ENCODE data around the gene RBPJ.
"Not testable (repeated sequence)": the region's sequence is repeated elsewhere in the genome, so short reads cannot be mapped to it uniquely, and the experiment has no call there.

RBPJ gene

DNA sequence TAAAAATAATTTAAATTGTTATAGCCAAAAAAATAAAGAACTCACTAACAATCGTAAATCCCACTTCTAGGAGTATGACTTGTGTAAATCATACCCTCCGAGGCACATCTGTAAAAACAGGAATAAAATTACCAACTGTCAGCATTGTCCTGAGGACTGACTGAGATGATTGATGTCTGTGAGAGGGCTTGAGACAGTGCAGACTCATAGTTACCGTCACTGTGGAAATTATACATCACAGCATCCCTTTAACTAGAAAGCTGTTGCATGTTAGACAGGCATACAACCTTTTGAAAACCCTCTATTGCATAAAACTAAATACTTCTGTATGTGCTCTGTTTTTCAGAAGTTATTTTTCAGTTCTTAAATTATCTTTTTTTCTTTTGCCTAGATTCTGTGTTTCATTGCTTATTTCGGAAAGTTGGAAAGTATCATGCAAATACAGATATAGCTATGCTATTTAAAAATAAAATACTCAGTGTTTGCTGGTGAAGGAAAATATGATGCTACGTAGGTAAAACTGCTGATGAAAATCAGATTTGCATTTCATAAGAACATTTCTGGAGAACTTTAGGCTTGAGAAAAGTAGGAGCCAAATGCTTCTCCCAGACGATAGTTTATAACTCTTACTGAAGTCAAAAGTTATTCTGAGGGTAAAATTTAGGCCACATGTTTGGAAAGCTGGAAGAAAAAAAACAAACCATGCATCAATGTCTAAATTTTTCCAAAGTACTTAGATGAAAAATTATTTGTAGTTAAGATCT, 13.6 kb upstream of the RBPJ start:
- ChIA-PET POLR2A (no interaction called here), CTCF (no interaction called here)
- TF ChIP-seq HDGF (IDR thresholded peaks at IDR 0.05; ENCODE audit: borderline replicate concordance) (no peak), FOXM1 (IDR thresholded peaks at IDR 0.05; ENCODE audit: borderline replicate concordance) (no peak)
- TF ChIP-seq, protein P1, sequence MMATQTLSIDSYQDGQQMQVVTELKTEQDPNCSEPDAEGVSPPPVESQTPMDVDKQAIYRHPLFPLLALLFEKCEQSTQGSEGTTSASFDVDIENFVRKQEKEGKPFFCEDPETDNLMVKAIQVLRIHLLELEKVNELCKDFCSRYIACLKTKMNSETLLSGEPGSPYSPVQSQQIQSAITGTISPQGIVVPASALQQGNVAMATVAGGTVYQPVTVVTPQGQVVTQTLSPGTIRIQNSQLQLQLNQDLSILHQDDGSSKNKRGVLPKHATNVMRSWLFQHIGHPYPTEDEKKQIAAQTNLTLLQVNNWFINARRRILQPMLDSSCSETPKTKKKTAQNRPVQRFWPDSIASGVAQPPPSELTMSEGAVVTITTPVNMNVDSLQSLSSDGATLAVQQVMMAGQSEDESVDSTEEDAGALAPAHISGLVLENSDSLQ (IDR thresholded peaks at IDR 0.05): peak; percentile 82
- DNase-seq (ENCODE audit: extremely low spot score): no peak

DNA sequence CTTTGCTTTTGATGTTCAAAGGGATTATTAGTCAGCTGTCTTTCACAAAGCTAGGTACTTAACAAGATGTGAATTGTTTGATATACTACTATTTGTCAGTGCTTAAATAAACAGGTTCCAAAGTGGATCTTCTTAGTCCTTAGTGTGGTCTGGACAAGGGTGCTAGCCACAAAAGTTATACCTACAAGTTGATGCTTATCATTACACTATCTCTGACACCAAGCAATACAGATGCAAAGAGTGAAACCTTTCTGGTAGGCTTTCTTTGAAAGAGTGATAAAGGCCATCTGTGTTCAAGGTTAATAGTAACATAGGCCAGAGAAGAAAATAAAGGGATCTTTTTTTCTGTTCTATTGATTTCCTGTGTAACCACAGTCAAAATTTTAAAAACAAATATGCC, 12.2 kb upstream of the RBPJ start:
- ChIA-PET CTCF (no interaction called here), POLR2A (no interaction called here)
- no peak for DNase-seq (ENCODE audit: extremely low spot score)
- TF ChIP-seq NFRKB (IDR thresholded peaks at IDR 0.05) (no peak), TARDBP (IDR thresholded peaks at IDR 0.05) (no peak), ZNF384 (IDR thresholded peaks at IDR 0.05) (no peak), ELF4 (IDR thresholded peaks at IDR 0.05) (no peak), SP1 (IDR thresholded peaks at IDR 0.05) (no peak), FOXK2 (IDR thresholded peaks at IDR 0.05) (no peak), L3MBTL2 (conservative IDR thresholded peaks at IDR 0.05) (no peak)
- TF ChIP-seq, protein P1 (IDR thresholded peaks at IDR 0.05): no peak

DNA sequence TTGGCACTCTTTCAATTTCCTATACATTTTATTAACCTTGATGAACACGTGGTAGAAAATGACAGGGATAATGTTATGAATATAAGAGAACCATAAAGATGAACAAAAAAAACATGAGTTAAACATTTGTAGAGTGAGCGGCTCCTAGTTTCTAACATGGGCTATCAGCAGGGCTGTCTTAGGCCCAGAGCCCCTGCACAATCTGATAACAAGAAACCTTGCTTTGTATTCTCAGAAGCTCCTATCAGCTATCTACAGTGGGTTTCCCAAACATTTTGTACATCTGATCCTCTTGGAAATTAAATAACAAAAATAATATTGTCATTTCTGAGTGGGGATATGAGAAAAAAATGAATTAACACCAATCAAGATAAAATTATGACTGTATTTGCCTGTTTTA, 10.6 kb upstream of the RBPJ start:
- TF ChIP-seq SP1 (IDR thresholded peaks at IDR 0.05): no peak
- TF ChIP-seq L3MBTL2 (conservative IDR thresholded peaks at IDR 0.05): no peak
- TF ChIP-seq ZNF384 (IDR thresholded peaks at IDR 0.05): no peak
- TF ChIP-seq, protein P1 (IDR thresholded peaks at IDR 0.05): no peak
- no peak for TF ChIP-seq BHLHE40 (IDR thresholded peaks at IDR 0.05; ENCODE audit: borderline replicate concordance)
- no peak for TF ChIP-seq LEF1 (IDR thresholded peaks at IDR 0.05; ENCODE audit: borderline replicate concordance)
- TF ChIP-seq SUZ12 (IDR thresholded peaks at IDR 0.05): no peak
- no peak for TF ChIP-seq ARNT (IDR thresholded peaks at IDR 0.05)
- TF ChIP-seq NFRKB (IDR thresholded peaks at IDR 0.05): no peak
- no peak for DNase-seq (ENCODE audit: extremely low spot score)
- POLR2A ChIA-PET: interaction anchor here (1.4 kb wide), 1 partner anchor 9 kb away, joined by 4 read pairs; no protein-coding TSS in a partner anchor
- CTCF ChIA-PET: interaction anchor here (0.5 to 0.7 kb wide), 3 partner anchors 20 to 99 kb away, joined by 3 to 5 read pairs (median 4); no protein-coding TSS in a partner anchor

GRCh38 chr4:26311633-26312032, 9.2 kb upstream of the RBPJ start:
- ChIA-PET CTCF (interaction anchor here (0.6 to 0.7 kb wide), 2 partner anchors 9 to 37 kb away, joined by 3 to 4 read pairs; no protein-coding TSS in a partner anchor), POLR2A (interaction anchor here (0.7 kb wide), 1 partner anchor 73 kb away, joined by 3 read pairs; no protein-coding TSS in a partner anchor)
- TF ChIP-seq L3MBTL2 (conservative IDR thresholded peaks at IDR 0.05): no peak
- TF ChIP-seq TARDBP (IDR thresholded peaks at IDR 0.05): no peak
- no peak for TF ChIP-seq BHLHE40 (IDR thresholded peaks at IDR 0.05; ENCODE audit: borderline replicate concordance)
- no peak for TF ChIP-seq ARNT (IDR thresholded peaks at IDR 0.05)
- no peak for TF ChIP-seq SUZ12 (IDR thresholded peaks at IDR 0.05)
- TF ChIP-seq FOXK2 (IDR thresholded peaks at IDR 0.05): no peak
- TF ChIP-seq ZNF384 (IDR thresholded peaks at IDR 0.05): no peak
- TF ChIP-seq FOXM1 (IDR thresholded peaks at IDR 0.05; ENCODE audit: borderline replicate concordance): no peak
- no peak for TF ChIP-seq ELF4 (IDR thresholded peaks at IDR 0.05)
- TF ChIP-seq, protein P1 (IDR thresholded peaks at IDR 0.05): no peak
- TF ChIP-seq LEF1 (IDR thresholded peaks at IDR 0.05; ENCODE audit: borderline replicate concordance): no peak
- no peak for TF ChIP-seq NFRKB (IDR thresholded peaks at IDR 0.05)
- no peak for TF ChIP-seq FOXA1 (IDR thresholded peaks at IDR 0.05)
- no peak for TF ChIP-seq SP1 (IDR thresholded peaks at IDR 0.05)
- no peak for TF ChIP-seq HDGF (IDR thresholded peaks at IDR 0.05; ENCODE audit: borderline replicate concordance)
- TF ChIP-seq CTBP1 (IDR thresholded peaks at IDR 0.05; ENCODE audit: borderline replicate concordance): no peak
- no peak for DNase-seq (ENCODE audit: extremely low spot score)

GRCh38 chr4:26315316-26315932, 5.4 kb upstream of the RBPJ start:
- DNase-seq (ENCODE audit: extremely low spot score); POLR2A ChIA-PET; CTCF ChIA-PET: not testable (repeated sequence)

DNA sequence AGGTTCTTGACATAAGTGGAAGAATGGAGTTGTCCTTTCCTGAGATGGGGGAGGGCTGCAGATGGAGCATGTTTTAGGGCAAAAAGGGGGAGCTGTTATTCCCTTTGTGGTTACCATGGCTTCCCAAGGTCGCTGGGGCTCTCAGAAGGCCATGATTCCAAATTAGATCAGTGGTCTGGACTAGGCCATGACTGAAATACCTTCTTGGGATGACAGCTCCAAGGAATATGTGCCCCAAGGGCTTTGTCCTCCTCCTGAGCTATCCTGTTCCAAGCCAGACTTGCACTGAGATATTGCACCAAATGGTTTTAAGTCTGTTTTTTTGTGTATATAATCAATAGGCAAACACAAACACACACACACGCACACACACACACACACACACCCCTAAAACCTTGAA, 3.0 kb upstream of the RBPJ start:
- CTCF ChIA-PET: no interaction called here
- DNase-seq (ENCODE audit: extremely low spot score): no peak
- TF ChIP-seq BHLHE40 (IDR thresholded peaks at IDR 0.05; ENCODE audit: borderline replicate concordance): no peak
- TF ChIP-seq SUZ12 (IDR thresholded peaks at IDR 0.05): no peak
- no peak for TF ChIP-seq FOXM1 (IDR thresholded peaks at IDR 0.05; ENCODE audit: borderline replicate concordance)
- no peak for TF ChIP-seq LEF1 (IDR thresholded peaks at IDR 0.05; ENCODE audit: borderline replicate concordance)
- no peak for TF ChIP-seq FOXK2 (IDR thresholded peaks at IDR 0.05)
- no peak for TF ChIP-seq HDGF (IDR thresholded peaks at IDR 0.05; ENCODE audit: borderline replicate concordance)
- TF ChIP-seq, protein P1 (IDR thresholded peaks at IDR 0.05): no peak
- TF ChIP-seq NFRKB (IDR thresholded peaks at IDR 0.05): no peak
- no peak for TF ChIP-seq ARNT (IDR thresholded peaks at IDR 0.05)
- POLR2A ChIA-PET: interaction anchor here (1.0 kb wide), 1 partner anchor 80 kb away, joined by 5 read pairs; no protein-coding TSS in a partner anchor
